ENCODE results near the gene SLC2A1.

SLC2A1 gene

DNA sequence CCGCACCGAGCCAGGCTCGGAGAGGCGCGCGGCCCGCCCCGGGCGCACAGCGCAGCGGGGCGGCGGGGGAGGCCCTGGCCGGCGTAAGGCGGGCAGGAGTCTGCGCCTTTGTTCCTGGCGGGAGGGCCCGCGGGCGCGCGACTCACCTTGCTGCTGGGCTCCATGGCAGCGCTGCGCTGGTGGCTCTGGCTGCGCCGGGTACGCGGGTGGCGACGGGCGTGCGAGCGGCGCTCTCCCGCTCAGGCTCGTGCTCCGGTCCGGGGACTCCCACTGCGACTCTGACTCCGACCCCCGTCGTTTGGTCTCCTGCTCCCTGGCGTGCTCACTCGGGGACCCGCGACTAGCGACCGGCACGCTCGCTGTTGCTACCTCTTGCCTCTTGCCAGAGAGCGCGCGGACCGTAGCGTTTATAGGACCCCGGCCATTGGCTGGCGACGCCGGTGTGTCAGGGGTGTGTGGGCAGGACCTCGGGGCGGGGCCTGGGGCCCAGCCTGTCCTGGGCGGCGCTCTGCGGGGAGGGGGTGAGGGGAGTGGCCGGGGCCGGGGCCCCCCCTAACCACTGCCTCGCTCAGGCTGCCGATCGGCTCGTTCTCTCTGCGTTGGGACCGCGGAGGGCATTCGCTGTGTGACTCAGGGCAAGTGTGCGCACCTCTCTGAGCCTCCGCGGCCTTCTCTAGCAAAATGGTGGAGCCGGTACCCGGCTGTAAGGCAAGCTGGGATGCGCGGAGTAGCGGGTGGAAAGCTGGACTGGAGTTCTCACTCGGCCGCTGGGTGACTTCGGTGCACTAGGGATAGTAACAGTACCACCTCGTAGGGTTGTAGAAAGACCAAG is at the start of gene SLC2A1:
SLC2A1 (minus strand) TSS at position 381 of the 832 bp plus-strand sequence; CDS start at position 164, 217 bp downstream.
- peak; percentile 98 for DNase-seq (ENCODE audit: low spot score)

DNA sequence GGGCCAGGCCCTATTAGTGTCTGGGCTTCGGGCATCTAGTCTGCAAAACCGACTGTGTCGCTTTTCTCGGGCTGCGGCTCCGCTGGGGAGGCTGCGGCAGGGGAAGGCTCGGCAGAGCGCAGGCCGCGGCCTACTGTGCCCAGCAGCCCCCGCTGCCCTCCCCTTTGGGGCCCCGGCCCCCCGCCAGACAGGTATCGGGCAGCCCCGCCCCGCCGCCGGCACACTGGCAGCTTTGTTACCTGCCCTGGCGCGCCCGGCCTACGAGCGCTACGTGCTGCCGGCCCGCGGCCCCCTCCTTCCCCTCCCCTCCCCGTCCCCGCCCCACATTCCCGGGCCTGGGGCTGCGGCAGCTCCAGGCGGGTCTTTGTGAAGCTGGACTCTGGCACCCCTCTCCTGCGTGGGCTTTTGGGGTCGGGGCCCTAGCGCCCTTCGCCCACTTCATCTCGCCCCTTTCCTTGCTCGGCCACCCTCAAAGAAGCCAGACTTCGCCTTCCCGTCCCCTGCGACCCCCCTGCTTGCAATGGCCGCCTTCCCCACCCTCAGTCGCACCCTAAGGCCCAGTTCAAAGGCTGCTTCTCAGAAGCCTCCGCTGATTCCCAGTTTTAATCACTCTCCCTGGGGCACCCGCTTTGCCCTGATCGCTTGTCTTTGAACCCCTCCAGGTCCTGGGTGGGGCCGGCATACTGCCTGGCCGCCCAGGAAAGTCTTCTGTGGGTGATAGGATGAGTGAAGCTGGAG is 48.9 kb upstream of the SLC2A1 start:
- no peak for DNase-seq (ENCODE audit: low spot score)

DNA sequence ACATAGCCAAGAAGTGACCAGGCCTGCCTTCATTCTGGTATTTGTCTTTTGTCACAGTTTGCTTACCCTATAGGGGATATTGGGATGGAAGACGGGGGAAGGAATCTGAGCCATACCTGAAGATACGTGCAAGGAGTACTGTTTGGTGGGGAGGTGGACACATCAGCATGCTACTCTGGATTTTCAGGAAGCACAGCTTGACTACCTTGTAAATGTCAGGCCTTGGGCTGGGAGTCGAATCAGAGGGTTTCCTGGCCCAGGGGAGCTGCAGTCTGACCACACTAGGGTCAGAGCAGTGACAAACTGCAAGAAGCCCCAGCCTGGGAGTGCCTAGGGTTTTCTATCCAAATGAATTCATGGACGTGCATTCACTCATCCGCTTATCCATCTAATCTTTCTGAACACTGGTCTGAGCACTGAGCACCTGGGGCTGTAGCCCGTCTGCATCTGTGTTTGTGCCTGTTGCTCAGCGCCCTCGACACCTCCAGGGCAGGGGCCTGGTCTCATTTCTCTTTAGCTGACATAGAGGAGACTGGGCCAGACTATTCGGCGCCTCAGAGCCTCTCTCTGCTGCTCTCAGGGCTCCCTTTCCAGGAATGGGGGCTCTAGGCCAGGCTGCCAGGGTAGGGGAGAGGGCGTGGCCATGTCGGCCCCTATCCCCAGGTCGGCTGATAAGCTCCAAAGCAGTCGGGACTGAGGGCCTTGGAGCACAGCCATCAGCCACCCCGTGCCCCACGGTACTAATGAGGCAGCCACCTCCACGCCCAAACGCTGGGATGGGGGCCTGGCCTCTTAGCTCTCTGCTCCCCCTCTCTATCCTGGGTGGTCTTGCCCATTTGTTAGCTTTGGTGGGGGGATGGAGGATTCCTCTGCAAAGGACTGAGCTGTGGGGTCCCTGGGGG is 47.0 kb upstream of the SLC2A1 start:
- DNase-seq (ENCODE audit: low spot score), result no peak

DNA sequence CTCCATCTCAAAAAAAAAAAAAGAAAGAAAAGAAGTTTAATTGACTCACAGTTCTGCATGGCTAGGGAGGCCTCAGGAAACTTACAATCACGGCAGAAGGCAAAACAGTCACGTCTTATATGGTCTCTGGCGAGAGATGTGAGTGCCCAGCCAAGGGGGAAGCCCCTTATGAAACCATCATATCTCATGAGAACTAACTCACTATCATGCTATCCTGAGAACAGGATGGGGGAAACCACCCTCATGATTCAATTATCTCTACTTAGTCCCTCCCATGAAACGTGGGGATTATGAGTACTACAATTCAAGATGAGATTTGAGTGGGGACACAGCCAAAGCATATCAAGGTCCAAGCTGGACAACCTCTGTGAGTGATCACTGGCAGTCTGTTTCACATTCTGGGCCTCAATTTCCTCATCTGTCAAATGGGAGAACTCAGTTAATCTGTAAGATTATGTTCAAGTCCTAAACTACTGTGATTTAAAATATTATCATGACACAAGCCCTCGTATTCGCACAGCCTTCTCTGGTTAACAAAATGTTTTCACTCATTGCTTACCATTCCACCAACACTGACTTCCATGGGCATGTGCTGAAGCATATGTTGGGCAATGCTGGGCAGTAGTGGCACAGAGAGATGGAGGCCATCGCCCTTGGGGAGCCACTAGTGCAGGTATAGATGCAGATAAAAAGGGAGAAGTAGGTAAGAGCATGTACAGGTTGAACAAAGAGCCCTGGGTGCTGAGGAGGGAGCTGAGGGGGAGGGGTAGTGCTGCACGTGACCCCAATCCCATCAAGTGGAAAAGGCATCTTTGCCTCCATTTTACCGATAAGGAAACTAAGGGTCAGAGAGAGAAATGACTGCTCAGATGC is 46.2 kb upstream of the SLC2A1 start:
- no peak for DNase-seq (ENCODE audit: low spot score)

DNA sequence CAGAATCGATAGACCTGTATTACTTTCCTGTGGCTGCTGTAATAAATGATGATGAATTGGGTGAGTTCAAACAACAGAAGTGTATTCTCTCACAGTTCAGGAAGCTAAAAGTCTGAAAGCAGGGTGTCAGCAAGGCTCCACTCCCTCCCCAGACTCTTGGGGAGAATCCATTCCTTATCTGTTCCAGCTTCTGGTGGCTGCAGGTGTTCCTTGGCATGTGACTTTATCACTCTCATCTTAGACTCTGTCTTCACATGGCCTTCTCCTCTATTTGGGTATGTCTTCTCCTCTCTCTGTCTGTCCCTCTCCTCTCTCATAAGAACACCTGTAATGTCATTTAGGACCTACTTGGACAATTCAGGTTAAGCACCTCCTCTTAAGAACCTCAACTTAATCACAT is 44.1 kb upstream of the SLC2A1 start:
- DNase-seq (ENCODE audit: low spot score), result no peak

DNA sequence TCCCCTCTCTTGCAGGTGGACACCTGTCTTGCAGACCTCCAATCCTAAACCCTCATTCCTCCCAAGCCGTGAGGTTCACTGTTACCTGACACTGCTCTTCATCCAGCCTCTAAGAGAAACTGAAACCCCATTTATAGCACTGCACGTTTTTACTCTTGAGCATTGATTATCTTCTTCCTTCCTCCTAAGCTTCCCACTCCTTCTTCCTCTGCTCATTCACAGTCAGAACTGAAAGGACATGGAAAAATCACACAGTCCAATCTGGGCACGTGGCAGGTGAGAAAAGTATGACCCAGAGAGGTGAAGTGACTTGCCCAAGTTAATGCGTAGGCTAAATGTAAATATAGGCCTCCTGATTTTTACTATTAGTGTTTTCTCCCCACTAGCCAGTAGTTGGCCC is 43.4 kb upstream of the SLC2A1 start:
- no peak for DNase-seq (ENCODE audit: low spot score)

DNA sequence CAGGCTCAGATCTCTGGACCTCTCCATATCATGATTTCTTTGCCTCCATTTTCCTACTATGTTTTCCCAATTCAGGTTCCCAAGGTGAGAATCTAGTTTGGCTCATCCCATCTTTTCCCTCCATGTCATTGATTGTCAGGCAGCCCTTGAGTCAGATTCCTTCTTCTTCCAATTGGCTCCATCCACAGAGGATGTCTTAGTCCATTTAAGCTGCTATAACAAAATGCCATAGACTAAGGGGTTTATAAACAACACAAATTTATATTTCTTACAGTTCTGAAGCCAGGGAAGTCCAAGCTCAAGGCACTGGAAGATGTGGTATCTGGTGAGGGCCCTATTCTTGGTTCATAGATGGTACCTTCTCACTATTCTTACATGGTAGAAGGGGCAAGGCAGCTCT is 42.8 kb upstream of the SLC2A1 start:
- no peak for DNase-seq (ENCODE audit: low spot score)

DNA sequence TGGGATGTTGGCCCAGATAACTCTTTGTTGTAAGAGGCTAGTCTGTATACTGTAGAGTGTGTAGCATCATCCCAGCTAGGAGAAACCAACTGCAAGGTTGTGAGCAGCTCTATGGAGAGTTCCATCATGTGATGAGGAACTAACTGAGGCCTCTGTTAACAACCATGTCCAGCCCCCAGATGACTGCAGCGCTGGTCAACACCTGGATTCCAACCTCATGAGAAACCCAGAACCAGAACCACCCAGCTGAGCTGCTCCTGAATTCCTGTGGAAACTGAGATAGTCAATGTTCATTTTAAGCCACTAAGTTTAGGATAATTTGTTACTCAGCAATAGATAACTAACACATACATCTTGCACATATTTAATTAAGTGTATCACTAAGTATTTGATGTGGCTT is 41.6 kb upstream of the SLC2A1 start:
- no peak for DNase-seq (ENCODE audit: low spot score)

DNA sequence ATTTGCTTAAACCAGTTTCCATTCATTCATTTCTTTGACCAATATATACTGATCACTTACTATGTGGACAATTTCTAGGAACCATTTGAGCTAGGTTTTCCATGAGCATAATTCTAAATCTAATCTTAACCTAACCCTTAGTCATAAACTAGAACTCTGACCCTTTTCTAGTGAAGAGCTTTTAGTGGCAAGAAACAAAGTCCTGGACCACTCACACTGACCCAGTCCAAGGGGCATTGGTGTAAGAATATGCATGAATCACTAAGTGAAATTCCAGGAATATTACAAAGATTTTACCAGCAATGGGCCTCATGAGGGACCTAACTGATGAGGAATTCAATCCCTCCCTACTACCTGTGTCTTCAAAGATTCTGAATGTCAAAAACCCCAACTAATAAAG is 40.6 kb upstream of the SLC2A1 start:
- DNase-seq (ENCODE audit: low spot score), result peak; percentile 41

DNA sequence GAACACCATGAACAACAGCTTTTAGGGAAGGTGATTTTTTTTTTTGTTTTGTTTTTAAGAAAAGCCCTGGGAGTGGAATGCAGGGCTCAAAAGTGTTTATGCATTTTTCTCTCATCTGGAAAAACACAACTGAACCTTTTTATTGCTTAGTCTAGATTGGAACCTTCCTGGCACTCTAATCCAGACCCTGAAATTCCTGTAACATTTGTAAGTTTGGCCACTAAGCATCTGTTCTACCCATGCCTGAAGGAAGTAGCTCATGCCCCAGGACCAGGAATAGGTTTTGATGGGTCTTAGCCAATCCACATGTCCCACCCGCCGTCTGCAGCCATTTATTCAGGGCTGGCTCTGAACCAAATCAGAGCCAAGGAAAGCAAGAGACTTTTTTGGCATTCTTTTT is 39.7 kb upstream of the SLC2A1 start:
- peak; percentile 69 for DNase-seq (ENCODE audit: low spot score)

DNA sequence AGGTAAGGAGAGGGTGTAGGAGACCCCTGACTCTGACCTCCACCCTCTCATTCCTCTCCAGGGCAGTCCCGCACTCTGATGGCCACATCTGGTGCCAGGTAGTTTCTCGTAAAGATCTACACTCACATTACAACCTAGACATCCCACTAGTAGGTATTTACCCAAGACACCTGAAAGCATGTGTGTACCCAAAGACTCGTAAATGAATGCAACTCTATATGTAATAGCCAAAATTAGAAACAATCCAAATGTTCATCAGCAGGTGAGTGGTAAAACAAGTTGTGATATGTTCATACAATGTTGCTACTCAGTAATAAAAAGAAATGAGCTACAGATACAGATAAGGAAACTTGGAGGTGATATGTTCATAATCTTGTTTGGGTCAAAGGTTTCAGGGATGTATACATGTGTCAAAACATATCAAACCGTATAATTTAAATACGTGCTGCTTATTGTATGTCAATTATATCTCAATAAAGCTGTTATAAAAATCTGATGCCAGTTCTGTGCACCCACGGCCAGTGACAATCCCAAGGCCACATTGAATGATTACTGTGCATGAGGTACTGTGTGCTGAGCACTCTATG is 37.8 kb upstream of the SLC2A1 start:
- DNase-seq (ENCODE audit: low spot score), result no peak

DNA sequence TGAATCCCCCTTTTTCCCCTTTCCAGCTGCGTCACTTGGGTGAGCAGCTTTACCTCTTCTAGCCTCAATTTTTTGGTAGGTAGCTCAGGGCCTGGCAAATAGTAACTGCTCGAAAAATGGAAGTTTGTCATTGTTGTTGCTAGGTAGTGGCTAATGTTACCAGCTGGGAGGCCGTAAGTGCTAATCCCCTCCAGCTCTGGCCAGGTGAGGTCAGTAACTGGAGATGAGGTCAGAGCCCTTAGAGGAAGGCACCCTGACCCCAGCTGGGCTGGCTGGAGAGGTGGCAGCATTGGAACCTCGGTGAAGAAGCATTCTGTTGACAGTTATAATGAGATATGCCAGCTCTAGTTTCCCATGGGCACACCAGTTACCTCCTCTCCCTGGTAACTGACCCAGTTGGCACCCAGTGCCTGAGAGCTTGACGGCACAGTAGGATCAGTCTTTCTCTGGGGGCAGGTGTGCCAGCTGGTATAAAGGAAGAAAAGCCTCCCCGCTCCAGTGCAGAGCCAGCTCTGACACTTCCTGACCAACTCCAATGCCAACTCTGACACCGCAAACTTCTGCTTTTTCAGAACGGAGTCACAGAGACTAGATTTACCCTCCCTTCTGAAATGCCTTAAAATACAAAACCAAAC is 35.0 kb upstream of the SLC2A1 start:
- DNase-seq (ENCODE audit: low spot score), result no peak

DNA sequence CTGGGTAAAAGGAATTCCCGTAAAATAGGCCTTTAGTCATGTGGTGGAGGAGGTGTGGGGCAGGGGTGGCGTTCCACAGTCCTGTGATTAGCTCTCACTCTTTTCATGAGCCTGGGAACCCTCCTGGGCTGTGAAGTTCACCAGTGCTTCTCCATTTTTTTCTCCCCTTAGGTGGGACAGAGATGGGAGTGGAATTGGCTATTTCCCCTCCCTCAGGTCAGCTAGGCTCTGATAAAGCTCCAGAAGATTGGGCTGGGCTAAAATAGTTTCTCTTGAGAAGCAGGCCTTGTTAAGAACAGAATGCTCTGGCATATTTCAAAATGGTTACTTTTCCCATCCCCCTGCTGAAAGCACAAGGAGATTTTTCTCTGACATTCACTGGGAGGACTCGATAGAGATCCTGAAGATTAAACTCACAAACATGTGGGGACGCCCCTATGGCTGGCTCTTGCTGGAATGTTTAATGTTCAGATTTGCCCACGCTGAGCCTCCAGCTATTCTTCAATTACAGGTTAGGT is 33.4 kb upstream of the SLC2A1 start:
- DNase-seq (ENCODE audit: low spot score), result no peak

DNA sequence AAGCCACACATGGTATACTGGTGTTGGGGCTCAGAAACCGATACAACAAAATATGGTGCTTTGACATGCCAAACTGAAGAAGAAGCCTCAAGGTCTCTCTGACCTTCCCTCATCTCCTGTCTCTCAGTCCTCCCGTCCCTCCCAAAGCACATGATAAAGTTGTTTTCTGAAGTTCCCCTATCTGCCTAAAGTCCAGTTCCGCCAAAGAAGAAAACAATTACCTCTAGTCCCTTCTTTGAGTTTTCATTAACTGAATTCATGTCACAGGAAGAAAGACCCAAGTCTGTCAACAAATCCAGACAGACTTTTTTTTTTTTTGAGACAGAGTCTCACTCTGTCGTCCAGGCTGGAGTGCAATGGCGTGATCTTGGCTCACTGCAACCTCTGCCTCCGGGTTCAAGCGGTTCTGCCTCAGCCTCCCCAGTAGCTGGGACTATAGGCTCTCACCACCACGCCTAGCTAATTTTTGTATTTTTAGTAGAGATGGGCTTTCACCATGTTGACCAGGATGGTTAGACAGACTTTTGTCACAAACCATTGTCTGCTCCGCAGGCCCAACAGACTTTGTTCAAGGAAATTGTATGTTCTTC is 32.2 kb upstream of the SLC2A1 start:
- DNase-seq (ENCODE audit: low spot score), result no peak

DNA sequence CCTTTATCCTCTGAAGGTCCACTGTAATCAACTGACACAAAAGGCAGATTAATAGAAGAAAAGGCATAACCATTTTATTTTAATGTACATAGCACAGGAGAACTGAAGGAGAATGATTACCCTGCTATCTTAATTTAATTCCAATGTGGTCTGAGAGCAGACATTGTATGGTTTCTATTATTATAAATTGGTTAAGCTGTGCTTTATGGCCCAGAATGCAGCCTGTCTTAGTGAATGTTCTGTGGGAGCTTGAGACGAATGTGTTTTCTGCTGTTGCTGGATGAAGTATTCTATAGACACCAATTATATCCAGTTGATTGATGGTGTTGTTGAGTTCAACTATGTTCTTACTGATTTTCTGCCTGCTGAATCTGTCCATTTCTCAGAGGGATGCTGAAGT is 25.0 kb upstream of the SLC2A1 start:
- no peak for DNase-seq (ENCODE audit: low spot score)

DNA sequence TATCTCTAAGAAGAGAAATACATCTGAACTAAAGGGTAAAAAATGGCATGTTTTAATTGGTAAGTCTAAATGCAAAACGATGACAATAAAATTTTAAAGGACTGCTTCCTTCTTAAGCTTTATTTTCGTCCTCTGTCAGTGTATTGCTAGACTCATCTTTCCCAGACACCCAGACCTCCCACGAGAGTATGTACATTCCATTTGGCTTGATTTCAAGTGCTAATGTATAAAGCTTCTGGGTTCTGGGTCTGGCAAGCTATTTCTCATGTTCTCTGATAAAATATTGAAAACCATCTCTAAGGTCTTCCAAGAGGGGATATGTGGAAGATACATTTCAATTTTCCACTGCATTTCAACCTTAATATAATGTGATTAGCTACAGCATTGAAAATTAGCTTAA is 24.6 kb upstream of the SLC2A1 start:
- DNase-seq (ENCODE audit: low spot score), result no peak

DNA sequence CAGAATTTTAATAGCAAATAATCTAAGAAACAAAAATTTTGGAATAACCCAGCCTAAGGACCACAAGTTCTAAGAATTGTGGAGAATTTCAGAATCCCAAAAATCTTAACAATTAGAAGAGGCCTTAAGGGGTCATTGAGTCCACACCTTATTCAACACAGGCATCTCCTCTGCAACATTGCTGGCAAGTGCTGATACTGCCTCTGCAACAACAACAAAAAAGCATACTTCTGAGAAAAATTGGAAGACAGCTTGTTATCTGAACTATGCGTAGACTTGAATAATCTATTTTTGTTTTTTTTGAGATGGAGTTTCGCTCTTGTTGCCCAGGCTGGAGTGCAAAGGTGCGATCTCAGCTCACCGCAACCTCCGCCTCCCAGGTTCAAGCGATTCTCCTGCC is 24.0 kb upstream of the SLC2A1 start:
- no peak for DNase-seq (ENCODE audit: low spot score)

DNA sequence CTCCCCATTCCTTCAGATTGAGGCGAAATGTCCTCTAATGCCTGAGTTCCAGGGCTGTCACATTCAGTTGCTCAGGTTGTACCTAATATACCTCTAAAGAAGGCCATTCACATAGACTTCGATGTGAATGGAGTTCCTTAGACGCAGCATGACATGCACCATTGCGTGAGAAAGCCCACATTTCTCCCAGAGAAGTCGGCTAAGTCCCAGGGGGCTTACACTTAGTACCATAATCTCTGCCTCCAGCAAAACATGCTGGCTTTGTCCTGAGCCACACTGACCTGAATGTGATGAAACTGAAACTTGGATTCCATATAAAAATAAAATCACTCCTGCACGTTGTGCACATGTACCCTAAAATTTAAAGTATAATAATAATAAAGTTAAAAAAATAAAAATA is 23.2 kb upstream of the SLC2A1 start:
- DNase-seq (ENCODE audit: low spot score), result no peak

DNA sequence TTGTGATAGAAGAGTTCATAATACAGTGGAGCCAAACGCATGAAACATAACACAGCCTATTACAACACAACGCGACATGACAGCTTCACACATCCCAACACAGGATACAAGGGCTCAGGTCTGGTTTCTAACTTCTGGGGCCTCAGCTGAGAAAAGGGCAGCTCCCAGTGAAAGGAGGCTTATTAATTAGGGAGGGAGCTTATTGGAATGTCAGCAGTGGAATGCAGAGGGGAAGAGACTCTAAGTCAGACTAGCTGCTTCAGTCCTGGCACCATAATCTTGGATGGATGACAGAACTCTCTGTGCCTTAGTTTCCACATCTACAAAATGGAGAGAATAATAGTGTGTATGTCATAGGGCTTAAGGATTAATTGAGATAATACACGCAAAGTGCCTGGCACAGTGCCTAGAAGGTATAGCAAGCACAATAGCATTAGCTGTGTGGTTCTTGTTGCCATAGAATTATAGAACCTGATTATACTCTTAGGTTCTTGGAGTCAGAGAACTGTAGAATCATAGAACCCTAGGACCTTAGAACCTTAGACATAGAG is 22.7 kb upstream of the SLC2A1 start:
- DNase-seq (ENCODE audit: low spot score), result no peak

All from GM03348 (cell line).